Stimulated activated CD4-positive, alpha-beta T cell treated with anti-CD3 and anti-CD28 coated beads, Interleukin-1b, Interleukin-23, amount 100 ng/mL, for 24 hours (primary cell): Measurements from ENCODE around the gene GJA4.
"Not testable (repeated sequence)": the region's sequence is repeated elsewhere in the genome, so short reads cannot be mapped to it uniquely, and the experiment has no call there.

Source experiments
- DNase-seq, 4 experiments: peaks; one replicate each; pipeline ENCODE4 v3.0.0-alpha.2; 2020; ENCODE audit warnings: low read depth in 4 of 4, low spot score in 1 of 4

GJA4 gene

DNA sequence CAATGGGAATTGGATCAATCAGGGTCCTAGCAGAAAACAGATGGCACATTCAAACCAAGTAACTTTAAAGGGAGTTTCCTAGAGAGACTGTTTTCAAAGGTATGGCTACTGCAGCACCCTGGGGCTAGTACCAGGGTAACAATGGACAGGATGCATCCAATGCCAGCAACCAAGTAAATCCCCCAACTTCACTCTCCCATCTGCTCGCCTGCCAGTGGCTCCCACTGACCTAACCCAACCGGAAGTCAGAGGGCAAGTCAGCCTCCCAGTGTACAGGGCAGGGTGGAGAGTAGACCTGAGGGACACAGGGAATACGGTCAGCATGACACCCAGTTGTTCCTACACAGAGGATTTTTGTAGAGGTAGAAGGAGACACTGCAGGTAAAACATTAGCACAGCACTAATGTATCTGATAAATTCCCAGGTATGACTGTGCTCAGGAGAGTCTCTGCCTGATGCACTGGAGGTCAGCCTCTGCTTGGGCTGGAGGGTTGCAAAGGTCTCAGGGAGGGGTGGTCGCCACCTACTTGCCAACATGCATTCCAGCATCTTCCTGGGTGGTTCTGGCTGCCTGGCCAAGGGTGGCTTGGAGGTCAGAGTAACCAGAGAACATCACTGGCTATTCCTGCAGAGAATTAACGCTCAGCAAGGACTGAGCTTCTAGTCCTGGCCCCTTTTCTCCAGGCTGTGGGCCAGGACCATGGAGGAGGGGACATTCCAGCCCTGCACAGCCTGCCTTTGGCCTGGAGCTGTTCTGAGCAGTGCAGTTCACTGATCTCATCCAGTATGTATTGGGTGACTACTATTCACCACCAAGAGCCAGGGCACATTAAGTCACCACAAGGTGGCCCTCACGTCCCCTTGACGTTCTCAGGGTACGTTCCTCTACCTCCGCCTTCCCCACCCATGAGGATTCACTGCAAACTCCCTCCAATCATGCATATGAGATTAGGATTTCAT is 5.1 kb upstream of the GJA4 start:
- DNase-seq, result no peak

DNA sequence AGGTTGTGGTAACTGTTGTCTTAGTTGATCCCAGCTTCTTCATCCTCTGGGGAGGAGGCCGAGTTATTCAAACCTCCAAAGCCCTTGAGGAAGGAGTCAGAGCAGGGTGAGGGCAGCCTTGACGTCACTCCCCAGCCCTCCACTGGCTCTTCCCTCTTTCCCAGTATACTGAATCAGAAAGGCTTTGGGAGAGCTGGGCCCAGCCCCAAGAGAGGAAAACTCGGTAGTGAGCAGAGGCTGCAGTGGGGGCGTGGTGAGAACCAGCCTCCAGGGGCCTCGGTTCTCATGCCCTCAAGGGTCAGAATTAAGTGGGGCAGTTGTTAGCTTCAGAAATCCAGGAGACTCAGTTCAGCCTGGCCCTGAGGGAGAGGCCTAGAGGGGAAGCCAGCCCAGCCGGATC is 1.8 kb upstream of the GJA4 start:
- no peak for DNase-seq

DNA sequence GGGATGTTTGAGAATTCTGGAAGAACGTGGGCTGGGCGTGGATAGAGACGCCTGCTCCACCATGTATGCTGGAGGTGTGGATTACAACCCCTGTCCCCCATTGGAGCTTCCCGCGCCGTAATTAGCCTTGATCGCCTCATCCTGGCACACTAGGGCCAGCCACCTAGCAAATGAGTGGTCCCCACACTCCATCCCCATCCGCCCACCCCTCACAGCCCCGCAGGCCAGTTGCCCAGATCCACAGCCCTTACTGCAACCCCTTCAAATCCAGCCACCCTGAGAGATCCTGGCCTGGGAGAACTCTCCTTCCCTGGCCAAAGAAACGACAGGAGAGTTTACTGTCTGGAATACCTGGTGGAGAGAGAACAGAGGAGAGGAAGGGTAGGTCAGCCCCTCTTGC is 375 bp upstream of the GJA4 start:
- no peak for DNase-seq

DNA sequence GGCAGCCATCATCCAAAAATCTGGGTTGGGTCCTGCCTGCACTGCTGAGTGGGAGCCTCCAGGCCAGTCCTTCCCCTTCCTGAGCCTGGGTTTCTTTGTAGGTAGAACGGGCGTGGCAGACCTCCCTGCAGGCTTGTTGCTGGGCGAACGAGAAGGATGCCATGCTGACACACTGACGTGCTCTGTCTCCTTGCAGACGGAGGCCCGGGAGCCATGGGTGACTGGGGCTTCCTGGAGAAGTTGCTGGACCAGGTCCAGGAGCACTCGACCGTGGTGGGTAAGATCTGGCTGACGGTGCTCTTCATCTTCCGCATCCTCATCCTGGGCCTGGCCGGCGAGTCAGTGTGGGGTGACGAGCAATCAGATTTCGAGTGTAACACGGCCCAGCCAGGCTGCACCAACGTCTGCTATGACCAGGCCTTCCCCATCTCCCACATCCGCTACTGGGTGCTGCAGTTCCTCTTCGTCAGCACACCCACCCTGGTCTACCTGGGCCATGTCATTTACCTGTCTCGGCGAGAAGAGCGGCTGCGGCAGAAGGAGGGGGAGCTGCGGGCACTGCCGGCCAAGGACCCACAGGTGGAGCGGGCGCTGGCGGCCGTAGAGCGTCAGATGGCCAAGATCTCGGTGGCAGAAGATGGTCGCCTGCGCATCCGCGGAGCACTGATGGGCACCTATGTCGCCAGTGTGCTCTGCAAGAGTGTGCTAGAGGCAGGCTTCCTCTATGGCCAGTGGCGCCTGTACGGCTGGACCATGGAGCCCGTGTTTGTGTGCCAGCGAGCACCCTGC is 1.4 kb downstream of the GJA4 start:
- DNase-seq, result no peak

DNA sequence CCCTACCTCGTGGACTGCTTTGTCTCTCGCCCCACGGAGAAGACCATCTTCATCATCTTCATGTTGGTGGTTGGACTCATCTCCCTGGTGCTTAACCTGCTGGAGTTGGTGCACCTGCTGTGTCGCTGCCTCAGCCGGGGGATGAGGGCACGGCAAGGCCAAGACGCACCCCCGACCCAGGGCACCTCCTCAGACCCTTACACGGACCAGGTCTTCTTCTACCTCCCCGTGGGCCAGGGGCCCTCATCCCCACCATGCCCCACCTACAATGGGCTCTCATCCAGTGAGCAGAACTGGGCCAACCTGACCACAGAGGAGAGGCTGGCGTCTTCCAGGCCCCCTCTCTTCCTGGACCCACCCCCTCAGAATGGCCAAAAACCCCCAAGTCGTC is 2.0 kb downstream of the GJA4 start:
- DNase-seq, result no peak

DNA sequence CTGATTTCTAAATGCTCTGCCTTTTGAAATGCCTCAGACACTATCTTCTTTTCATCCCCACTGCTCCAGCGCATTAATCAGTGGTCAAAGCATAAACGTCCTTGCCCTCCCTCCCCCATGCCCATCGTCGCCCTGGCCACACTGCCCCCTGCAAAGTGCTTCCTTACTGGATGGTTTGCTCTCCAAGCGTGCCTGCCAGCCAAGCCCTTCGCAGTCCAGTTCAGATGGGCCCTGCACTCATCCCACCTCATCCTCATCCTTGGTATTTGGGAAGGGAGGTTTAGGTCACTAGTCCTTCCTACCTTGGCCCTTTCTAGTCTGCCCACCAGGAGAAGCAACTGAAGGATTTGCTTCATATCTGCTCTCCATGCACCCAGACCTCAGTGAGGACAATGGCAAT is 3.1 kb downstream of the GJA4 start:
- no peak for DNase-seq

DNA sequence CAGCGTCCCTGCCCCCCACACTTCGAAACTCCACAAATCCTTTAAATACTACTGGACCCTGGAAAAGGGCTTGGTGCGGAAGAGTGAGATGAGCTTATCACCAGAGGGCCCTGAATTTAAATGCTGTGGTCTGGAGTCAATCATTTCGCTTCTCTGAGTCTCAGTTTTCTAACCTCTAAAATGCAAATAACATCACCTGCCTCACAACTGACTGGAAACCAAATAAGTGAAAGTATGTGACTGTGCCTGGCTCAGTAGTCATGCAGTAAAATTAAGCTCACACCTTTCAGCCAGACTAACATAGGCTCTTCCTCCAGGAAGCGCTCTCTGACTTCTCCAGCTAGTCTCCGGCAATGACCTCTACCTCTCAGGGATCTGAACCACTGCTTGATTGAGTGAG is 4.2 kb downstream of the GJA4 start:
- no peak for DNase-seq

DNA sequence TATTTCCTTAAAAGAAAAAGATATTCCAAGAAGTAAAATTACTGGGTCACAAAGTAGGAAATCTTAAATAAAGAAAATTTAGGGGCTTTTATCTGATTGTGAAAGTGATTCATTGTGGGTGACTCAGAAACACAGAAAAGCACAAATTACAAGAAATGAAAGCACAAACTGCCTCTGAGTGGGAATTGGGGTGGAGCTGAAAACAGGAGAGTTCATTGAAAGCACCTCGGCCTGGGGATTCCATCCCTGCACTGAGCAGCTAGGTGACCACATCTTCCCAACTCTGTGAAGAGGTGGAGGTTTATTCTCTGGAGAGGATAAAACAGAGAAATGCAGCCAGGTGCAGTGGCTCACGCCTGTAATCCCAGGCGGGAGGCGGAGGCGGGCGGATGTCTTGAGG is 7.4 kb downstream of the GJA4 start:
- DNase-seq, result no peak

DNA sequence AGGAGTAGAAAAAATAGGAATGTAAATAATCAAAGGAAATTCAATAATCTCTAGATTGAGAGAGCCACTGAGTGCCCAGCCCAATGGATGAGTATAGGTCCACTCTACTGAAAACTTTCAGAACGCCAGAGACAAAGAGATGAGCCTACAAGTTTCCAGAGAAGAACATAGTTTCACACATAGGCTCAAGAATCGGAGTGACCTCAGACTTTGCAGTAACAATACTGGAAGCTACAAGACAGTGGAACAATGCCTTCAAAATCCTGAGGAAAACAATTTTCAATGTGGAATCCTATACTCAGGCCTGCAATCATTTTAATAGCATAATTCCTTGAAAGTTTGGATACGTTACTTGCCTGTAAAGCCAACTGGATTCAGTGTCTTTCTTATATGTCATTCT is 11.0 kb downstream of the GJA4 start:
- no peak for DNase-seq

DNA sequence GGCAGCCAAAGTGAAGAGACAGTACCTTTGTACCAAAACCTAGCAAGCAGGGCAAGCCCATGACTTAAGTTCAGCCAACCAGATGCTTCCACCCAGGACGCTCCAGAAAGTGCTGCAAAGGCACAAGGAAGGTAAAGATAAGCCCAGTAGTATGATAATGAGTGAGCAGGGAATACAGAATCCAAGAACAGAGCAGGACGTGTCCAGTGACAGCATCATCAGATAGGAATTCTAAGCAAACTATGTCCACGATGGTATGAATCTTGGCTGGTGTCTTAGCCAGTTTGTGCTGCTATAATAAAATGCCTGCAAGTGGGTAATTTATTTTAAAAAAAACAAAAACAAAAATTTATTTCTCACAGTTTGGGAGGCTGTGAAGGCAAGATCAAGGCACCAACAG is 13.6 kb downstream of the GJA4 start:
- DNase-seq, result no peak

DNA sequence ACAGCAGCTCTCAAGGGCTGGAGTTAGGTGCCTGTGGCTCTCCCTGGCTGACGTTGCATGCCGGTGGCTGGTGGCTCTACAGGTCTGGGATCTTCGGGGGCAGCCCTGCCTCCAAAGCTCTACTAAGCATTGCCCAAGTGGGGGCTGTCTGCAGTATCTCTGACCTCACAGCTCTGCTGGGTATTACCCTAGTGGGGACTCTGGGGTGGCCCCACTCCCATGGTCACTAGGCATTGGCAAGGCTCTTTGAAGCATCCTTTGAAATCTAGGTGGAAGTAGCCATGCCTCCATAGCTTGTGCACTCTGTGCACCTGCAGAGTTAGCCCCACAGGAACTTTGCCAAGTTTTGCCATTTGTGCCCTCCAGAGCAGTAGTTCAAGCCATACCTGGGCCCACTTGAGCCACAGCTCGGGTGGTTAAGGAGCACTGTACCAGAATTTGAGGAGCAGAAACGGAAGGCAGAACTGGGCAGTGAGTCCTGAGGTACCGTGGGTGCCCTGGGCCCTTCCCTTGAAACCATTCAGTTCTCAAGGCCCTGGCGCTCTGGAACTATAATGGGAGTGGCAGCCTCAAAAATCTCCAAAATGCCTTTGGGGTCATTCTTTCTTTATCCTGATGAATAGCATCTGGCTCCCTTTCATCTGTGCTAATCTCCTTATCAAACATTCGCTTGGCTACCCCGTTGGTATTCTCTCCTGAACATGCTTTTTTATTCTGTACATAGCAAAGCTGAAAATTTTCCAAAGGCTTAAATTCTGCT is 15.4 kb downstream of the GJA4 start:
- DNase-seq, result no peak

DNA sequence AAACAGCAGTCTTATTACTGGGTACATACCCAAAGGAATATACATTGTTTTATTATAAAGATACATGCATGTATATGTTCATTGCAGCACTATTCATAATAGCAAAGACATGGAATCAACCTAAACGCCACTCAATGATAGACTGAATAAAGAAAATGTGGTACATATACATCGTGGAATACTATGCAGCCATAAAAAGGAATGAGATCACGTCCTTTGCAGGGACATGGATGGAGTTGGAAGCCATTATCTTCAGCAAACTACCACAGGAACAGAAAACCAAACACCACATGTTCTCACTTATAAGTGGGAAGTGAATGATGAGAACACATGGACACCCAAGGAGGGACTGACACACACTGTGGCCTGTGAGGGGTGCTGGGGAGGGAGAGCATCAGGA is 18.0 kb downstream of the GJA4 start:
- DNase-seq, result not testable (repeated sequence)

DNA sequence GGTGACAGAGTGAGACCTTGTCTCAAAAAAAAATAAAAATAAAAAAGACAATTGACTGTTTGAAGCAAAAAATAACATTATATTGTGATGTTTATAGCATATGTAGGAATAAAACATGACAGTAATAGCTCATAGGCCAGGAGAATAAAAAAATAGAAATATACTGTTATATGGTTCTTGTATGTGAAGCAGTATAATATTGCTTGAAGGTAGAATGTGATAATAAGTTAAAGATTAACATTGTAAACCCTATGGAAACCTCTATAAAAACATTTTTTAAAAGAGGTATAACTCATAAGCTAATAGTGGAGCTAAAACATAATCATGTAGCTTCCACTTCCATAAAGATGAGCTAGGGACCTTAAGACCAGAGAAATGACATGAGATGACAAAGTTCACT is 23.5 kb downstream of the GJA4 start:
- no peak for DNase-seq

DNA sequence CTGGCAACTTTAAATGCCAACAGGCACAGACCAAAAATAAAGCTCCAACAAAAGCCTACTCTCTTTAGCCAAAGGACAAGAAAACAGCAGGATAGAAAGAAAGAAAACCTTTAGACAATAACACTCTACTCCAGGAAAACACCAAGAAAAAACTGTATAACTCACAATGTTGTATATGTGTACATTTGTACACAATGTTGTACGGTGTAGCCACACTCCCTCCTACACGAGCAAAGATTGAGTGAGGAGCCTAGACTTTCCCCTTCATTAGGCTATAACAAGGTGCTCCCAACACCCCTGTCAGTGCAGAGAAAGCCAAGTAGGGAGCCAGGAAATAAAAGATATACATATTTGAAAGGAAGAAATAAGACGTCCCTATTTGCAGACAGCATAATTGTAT is 24.0 kb downstream of the GJA4 start:
- no peak for DNase-seq

DNA sequence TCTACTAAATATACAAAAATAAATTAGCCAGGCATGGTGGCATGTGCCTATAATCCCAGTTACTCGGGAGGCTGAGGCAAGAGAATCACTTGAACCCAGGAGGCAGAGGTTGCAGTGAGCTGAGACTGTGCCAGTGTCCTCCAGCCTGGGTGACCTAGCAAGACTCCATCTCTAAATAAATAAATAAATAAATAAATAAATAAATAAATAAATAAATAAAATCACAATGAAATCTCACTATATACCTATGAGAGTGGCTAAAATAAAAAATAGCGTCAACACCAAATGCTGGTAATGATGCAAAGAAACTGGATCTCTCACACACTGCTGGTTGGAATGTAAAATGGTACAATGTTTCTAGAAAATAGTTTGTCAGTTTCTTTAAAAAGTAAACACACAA is 26.1 kb downstream of the GJA4 start:
- DNase-seq, result not testable (repeated sequence)

DNA sequence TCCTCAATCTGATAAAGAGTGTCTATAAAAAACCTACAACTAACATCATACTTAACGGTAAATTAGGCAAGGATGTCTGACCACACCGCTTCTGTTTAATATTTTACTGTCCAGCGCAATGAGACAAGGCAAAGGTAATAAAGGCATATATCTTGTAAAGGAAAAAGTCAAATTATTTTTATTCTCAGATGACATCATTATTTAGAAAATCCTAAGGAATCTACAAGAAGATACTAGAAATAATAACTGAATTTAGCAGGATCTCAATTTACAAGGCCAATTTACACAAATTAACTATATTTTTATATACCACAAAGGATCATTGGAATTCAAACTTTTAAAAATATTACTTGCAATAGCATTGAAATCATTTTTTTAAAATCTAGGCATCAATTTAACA is 29.4 kb downstream of the GJA4 start:
- no peak for DNase-seq

DNA sequence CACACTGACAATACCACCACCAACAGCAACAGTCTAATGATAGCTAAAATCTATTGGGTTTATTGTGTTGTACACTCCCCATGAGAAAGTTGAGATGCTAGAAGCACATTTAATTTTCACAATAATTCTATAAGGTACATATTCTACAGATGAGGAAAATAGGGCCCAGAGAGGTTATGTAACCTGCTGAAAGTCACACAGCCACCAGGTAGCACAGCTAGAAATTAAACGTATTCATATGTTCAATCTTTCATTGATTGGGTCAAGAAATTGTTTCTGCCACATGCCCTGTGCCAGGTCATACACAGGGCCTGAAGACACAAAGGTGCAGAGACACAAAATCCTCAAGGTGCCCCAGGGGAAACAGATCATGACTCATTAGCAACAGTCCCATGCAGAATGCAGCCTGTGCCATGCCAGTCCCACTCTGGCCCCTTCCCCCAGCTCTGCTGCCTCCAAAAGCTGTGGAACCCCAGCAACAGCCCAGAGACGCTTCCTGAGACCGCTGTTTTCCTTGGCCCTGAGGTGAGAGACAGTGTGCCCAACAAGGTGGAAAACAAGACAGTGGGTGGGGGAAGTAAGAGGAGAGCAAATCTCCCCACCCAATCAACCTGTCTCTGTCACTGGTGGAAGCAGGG is 32.1 kb downstream of the GJA4 start:
- DNase-seq, result no peak

DNA sequence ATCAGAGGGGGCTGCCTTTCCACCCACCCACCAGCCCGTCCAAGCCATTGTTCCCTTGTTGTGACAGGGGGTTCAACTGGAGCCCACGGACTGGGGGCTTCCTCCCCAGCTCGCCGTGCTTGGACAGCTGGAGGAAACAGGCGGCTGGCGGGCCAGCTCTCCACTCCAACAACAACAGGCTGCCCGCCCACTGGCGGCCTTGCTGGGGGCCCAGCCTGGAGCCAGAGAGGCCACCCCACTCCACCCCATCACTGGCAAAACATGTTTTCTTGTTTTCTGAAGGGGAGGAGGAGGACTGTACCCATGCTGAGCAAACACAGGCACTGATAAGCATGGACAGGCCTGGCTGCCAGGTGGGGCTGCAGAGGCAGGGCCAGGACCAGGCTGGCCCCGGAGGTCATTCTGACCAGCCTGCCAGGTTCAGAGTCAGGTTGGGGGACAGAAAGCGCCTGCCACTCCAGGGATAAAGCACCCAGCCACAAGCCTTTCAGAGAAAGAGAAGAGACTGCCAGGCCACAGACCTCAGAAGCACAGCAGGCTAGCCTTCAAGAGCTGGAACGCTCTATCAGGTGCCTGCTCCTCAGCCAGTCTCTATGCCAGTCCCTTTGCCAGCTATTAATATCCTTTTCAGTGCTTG is 32.8 kb downstream of the GJA4 start:
- DNase-seq, result no peak

DNA sequence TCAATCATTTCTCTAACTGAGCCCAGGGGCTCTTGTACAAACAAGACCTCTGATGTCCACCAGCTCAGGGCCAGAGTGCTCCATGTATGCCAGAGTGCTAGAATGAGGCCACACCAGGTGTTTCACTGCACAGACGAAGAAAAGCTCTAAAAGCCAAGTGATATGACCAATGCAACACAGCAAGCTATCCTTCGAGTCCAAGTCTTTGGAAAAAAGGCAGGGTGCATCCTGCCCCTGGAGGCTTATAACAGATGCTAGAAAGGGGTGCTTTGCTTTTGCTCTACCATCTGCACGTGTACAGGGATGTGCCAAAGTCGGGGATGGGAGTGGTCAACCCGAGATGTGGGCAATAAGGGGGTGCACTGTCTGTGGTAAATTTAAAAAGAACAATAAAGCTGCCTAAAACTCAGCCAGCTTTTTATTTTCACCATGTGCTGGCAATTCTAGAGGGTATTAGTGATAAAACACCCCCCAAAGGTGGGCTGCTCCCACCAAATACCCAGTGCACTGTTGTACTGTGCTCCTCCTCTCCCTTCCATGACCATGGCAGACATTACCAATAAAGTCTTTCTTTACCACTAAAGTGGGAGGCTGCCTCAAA is 34.6 kb downstream of the GJA4 start:
- DNase-seq, result no peak

DNA sequence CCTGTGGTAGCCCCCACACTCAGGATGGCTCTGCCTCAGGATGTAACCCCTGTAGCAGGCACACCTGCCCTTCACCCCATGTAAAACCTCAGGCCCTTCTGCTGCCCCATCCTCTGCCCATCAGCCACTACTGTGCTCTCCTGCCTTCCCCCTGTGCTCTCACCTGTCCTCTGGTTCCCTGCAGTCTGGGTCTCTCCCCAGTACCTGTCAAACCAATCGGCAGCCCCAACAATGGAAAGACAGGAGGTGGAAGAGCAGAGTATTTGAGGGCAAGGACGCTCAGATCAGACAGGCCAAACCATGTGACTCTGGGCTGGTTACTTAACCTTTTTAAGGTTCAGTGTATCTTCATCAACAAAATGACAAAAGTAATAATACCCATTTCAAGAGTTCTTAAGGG is 35.8 kb downstream of the GJA4 start:
- DNase-seq, result no peak
